Sigmoid colon (tissue), 4 donors: Measurements from ENCODE around the gene RAI14.

ENCODE experiments used
- CTCF ChIP-seq, 4 experiments: fragments of 450-650 bp in 3 of 4; fragments of 200-600 bp in 1 of 4; IDR thresholded peaks; one replicate each; pipeline ENCODE4 v1.5.1; 2016 to 2019; ENCODE audit warnings: antibody characterized with exemption in 4 of 4, mild to moderate bottlenecking in 3 of 4, moderate library complexity in 2 of 4
- EP300 ChIP-seq, 4 donors: sonication (generic); formaldehyde crosslinking; IDR thresholded peaks; one replicate each; pipeline ENCODE4 v1.6.1; 2017; ENCODE audit warnings: antibody characterized with exemption in 4 of 4
- POLR2A ChIP-seq, 2 donors: fragments of 450-650 bp; IDR thresholded peaks; one replicate each; pipeline ENCODE4 v1.6.1; 2016; ENCODE audit warnings: antibody characterized with exemption in 2 of 2, mild to moderate bottlenecking in 2 of 2, moderate library complexity in 2 of 2

DNA sequence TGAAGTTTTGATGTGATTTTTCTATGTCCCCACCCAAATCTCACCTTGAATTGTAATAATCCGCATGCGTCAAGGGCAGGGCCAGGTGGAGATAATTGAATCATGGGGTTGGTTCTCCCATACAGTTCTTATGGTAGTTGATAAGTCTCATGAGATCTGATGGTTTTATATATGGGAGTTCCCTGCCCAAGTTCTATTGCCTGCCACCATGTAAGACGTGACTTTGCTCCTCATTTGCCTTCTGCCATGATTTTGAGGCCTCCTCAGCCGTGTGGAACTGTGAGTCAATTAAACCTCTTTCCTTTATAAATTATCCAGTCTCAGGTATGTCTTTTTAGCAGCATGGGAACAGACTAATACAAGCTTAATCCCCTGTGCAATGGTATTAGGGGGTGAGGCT, 25.5 kb upstream of the RAI14 start:
- TF ChIP-seq CTCF (IDR thresholded peaks at IDR 0.05): no peak
- TF ChIP-seq EP300 (IDR thresholded peaks at IDR 0.05): no peak
- no peak for TF ChIP-seq POLR2A (IDR thresholded peaks at IDR 0.05)
